Peyer's patch (tissue), 4 donors: Measurements from ENCODE around the gene GPRIN2. TPM values are rescaled to one million over a fixed set of nuclear protein-coding genes. Genes with fewer than 3 reads are reported as not detected.
A peak's percentile ranks its signal among the peaks of the same experiment; 100 is the strongest.

ENCODE experiments used
- DNase-seq, 3 donors: peaks; one replicate each; pipeline ENCODE4 v3.0.0-alpha.2; 2017 to 2019
- H3K27ac ChIP-seq, 4 donors: fragments of 200-600 bp; sonication (generic); one replicate each; pipeline ENCODE4 v1.5.1; 2016 to 2019
- H3K27me3 ChIP-seq, 2 donors: fragments of 200-600 bp; sonication (generic); one replicate each; pipeline ENCODE4 v1.5.1; 2019
- H3K36me3 ChIP-seq, 3 donors: fragments of 200-600 bp; sonication (generic); one replicate each; pipeline ENCODE4 v1.5.1; 2016 to 2019
- H3K4me1 ChIP-seq, 4 donors: fragments of 200-600 bp; sonication (generic); one replicate each; pipeline ENCODE4 v1.5.1; 2016 to 2019
- H3K4me3 ChIP-seq, 4 donors: fragments of 200-600 bp; sonication (generic); 1 replicate in 3 of 4; 2 replicates in 1 of 4; pipeline ENCODE4 v1.5.1; 2016 to 2019; ENCODE audit warnings: mild to moderate bottlenecking in 1 of 4
- H3K9me3 ChIP-seq, 4 donors: fragments of 200-600 bp; sonication (generic); one replicate each; pipeline ENCODE4 v1.5.1; 2016 to 2019; ENCODE audit warnings: mild to moderate bottlenecking in 1 of 4
- POLR2A ChIP-seq, 2 donors: fragments of 450-650 bp; IDR thresholded peaks; one replicate each; pipeline ENCODE4 v1.5.1; 2017; ENCODE audit warnings: antibody characterized with exemption in 2 of 2, mild to moderate bottlenecking in 2 of 2, moderate library complexity in 2 of 2
- total RNA-seq, 4 donors: library from RNA; depleted of rRNA; stranded (reverse); fragments of >200 nt; gene quantifications; one replicate each; pipeline ENCODE4 v1.1.0, GENCODE V29; 2016
- TF ChIP-seq, protein P1 (sequence below), 6 experiments: fragments of 450-650 bp in 4 of 6; fragments of 200-600 bp in 2 of 6; sonication (generic) in 1 of 6; IDR thresholded peaks; one replicate each; pipeline ENCODE4 v1.5.1; 2017 to 2019; ENCODE audit warnings: antibody characterized with exemption in 6 of 6, mild to moderate bottlenecking in 3 of 6, moderate library complexity in 1 of 6

GPRIN2 gene
- total RNA-seq, 4 donors from 2014 or later: 6.6 to 79.9 (median 54.7) TPM

DNA sequence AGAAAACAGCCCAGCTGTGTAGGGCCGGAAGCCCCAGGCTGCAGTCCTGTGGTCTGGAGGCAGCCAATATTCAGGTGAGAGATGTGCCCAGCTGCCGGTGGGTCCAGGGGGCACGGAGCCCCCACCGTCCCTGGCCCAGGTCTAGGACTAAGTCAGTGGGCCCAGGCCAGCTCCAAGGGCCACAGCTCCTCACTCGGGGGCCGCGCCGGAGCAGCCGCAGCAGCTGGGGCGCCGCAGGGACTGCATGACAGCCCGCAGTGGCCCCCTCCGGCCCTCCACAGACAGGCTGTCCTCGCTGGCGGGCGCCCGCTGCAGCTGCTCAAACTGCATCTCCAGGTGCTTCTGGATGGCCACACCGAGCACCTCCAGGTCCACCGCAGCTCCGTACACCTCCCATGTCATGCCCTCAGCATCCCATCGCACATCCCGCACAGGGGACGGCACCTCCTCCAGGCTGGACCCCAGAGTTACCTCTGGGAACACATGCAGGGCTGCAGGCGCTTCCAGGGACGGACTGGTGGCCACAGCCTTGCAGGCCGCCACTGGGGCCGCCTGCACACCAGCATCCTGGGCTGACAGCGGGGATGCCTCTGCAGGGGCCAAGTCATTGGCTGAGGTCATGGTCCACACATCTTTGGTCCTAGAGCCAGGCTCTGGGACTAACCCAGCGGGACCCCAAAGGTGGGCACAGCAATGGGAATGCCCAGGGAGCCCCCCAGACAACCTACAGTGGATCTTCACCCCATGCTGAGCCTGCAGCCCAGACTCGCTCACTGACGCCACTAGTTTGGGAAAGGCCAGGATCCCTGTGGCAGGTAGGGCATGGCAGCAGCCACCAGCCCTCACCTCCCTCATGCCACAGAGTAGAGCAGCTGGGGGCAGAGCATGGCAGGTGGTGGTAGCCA, 7.0 kb downstream of the GPRIN2 start:
- Histone ChIP-seq H3K27ac (no peak overlapping the region), H3K27me3 (no peaks in the 10 kb centered on the region), H3K4me1 (no peaks in the 10 kb centered on the region), H3K4me3 (no peak overlapping the region), H3K9me3 (no peaks in the 10 kb centered on the region), H3K36me3 (no peaks in the 10 kb centered on the region)
- DNase-seq: peak; percentile 15 to 52 (median 48)
- TF ChIP-seq POLR2A (IDR thresholded peaks at IDR 0.05): no peak
- TF ChIP-seq, protein P1, sequence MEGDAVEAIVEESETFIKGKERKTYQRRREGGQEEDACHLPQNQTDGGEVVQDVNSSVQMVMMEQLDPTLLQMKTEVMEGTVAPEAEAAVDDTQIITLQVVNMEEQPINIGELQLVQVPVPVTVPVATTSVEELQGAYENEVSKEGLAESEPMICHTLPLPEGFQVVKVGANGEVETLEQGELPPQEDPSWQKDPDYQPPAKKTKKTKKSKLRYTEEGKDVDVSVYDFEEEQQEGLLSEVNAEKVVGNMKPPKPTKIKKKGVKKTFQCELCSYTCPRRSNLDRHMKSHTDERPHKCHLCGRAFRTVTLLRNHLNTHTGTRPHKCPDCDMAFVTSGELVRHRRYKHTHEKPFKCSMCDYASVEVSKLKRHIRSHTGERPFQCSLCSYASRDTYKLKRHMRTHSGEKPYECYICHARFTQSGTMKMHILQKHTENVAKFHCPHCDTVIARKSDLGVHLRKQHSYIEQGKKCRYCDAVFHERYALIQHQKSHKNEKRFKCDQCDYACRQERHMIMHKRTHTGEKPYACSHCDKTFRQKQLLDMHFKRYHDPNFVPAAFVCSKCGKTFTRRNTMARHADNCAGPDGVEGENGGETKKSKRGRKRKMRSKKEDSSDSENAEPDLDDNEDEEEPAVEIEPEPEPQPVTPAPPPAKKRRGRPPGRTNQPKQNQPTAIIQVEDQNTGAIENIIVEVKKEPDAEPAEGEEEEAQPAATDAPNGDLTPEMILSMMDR (IDR thresholded peaks at IDR 0.05): no peak

DNA sequence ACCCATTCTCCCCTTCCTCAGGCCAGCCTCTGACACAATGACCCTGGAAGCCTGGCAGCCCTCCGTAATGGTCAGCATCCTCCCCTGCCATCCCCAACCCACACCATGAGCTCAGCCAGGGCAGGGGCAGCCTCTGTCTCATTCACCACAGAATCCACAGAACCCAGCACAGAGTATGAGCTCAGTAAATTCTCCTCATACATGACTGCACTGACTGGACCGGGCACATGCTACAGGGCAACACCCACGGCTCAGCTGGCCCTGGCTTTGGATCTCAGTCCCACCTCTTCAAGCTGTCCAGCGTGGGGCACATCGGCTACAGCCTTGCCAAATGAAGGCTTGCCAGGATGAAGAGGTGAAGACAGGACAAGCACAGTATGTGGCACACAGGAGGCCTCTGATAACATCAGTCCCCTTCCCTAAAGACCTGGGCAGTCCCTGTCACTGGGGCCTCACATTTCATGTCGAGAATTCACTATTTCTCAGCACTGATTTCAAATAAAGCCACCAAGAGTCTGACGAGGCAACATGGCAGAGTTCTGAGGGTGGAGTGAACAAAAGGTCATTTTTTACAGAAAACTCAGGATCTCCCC, 7.9 kb downstream of the GPRIN2 start:
- Histone ChIP-seq H3K27ac (no peak overlapping the region), H3K9me3 (no peaks in the 10 kb centered on the region), H3K4me3 (no peak overlapping the region), H3K27me3 (no peaks in the 10 kb centered on the region), H3K4me1 (no peaks in the 10 kb centered on the region), H3K36me3 (no peaks in the 10 kb centered on the region)
- peak; percentile 13 to 53 (median 45) for DNase-seq
- TF ChIP-seq POLR2A (IDR thresholded peaks at IDR 0.05): no peak

DNA sequence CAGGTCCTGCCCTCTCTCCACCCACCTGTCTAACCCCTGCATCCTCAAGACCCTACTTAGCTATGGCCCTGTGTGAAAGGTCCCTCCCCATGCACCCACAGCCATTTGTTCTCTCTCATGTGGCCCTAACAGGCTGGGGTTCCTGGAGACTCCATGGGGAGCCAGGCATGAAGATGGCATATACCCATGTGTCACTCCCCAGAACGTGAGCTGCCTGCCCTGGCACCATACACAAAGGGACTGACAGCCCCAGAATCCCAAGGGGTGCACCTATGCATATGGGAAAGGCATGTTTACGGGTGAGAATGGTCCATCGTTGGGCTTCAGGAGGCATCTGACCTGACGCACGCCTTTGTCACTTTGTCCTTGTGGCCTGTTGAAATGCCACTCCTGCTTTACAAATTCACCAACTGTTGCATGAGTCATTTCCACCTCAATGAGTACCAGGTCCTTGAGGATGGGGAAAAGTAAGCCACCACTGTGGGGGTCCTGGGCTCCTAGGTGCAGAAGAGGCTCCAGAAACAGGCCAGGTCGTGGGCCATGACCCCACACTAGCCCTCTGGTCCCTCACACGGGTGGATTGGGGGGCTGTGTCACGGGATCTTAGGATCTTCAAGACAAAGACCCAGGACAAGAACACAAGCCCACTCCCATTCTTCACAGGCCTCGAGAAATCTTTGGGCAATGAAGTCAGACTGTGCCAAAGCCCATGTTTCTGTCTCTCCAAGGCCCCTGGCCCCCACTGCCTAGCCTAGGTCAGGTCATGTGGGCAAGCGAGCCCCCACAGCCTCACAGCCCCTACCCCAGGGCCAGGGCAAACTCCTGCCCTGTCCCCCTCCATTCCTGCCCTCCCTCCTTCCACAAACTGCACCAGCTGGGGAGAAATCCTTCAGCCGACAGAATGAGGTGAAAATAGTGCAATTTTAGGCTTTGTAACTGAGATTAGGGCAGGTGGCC, 8.6 kb downstream of the GPRIN2 start:
- no peak overlapping the region for H3K27ac ChIP-seq
- no peaks in the 10 kb centered on the region for H3K4me1 ChIP-seq
- no peaks in the 10 kb centered on the region for H3K36me3 ChIP-seq
- no peaks in the 10 kb centered on the region for H3K27me3 ChIP-seq
- H3K4me3 ChIP-seq: no peak overlapping the region
- TF ChIP-seq, protein P1 (IDR thresholded peaks at IDR 0.05): no peak
- TF ChIP-seq POLR2A (IDR thresholded peaks at IDR 0.05): peak in 1 of 2 donors; percentile 3
- H3K9me3 ChIP-seq: no peaks in the 10 kb centered on the region
- DNase-seq: peak; percentile 14 to 54 (median 44)

DNA sequence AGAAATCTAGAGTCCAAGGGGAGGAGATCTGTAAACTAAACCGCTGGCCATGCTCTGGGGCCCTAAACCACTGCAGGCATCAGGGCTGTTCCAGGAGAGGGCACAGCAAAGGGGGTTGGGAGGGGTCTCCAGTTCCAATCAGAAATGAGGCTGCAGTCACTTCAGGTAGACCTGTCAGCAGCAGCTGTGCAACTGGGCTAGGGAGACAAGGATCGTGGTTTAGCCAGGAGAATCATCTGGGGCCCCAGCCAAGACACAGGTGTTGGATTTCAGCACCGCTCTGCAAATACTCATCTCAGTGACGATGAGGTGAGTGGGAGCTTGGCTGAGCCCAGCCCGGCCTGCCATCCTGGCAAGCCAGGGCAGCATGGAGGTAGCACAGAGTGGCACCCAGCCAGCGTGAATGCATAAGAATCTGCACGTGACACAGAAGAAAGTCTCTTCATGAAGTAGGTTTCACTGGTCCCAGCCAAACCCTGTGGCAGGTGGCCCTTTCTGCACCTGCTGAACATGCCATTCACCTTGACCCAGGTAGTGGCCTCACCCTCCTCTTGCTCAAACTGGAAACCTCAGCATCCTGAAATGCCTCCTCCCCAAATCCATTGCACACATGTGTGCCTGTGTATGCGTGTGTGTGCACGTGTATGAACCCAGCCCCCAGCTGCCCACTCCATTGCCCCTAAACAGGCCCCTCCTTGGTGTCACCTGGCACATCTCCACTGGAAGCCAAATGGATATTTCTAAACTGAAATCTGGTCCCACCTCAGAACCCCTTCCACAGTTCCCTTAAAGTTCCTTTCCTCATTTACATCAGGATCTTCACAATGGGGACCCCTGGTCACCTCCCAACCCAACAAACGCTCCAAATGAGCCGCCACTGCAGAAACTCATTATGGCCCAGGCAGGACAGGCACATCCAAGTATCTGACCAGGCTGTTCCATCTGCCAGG, 9.6 kb downstream of the GPRIN2 start:
- H3K4me3 ChIP-seq: no peak overlapping the region
- no peaks in the 10 kb centered on the region for H3K36me3 ChIP-seq
- H3K27ac ChIP-seq: no peak overlapping the region
- H3K9me3 ChIP-seq: no peaks in the 10 kb centered on the region
- DNase-seq: peak; percentile 15 to 55 (median 48)
- H3K4me1 ChIP-seq: no peaks in the 10 kb centered on the region
- no peaks in the 10 kb centered on the region for H3K27me3 ChIP-seq
- TF ChIP-seq, protein P1 (IDR thresholded peaks at IDR 0.05): no peak

DNA sequence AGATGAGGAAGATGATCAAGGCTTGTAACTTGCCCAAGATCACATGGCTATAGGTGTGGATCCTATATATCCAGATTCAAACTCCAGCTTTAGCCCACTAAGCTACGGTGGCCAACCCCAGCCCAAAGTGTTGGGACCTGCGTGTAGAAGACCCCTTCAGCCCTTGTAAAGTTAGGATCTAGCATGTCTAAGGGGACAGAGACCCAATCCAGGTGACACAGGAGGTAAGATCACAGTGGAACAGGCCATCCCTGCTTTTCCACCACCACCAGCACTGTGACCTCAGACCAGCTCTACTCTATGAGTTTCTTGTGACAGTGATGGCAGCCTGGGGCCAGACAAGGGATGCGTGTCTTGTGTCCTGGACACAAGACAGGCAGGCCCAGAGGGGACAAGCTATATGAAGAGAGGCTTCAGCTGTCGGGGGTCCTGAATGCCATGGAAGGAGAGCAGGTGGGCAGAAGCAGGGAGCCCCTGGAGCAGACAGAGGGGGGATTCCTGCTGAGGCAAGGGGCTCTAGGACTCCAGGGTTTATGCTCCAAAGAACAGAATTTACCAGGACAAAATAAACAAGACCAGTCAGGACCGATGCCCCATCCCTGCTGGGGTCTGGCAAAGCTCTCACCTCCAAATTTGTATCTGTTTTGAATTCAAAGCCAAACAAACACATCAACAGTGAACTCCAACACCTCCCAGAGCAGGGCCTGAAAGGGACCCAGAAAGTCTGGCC, 10.4 kb downstream of the GPRIN2 start:
- Histone ChIP-seq H3K4me3 (no peak overlapping the region), H3K36me3 (no peaks in the 10 kb centered on the region), H3K9me3 (no peaks in the 10 kb centered on the region), H3K27me3 (no peaks in the 10 kb centered on the region), H3K4me1 (peaks cover 0 to 4% (median 1%) of the 10 kb centered on the region in 4 donors), H3K27ac (no peak overlapping the region)
- no peak for TF ChIP-seq POLR2A (IDR thresholded peaks at IDR 0.05)
- TF ChIP-seq, protein P1 (IDR thresholded peaks at IDR 0.05): no peak
- DNase-seq: peak; percentile 14 to 51 (median 43)
